GOT3 (cell line): ENCODE results near the gene SETX.

Experiments used
- DNase-seq: peaks from one replicate; lab custom pipeline; 2025; ENCODE audit warnings: mixed read lengths; lab: John Stamatoyannopoulos, UW

The SETX gene

DNA sequence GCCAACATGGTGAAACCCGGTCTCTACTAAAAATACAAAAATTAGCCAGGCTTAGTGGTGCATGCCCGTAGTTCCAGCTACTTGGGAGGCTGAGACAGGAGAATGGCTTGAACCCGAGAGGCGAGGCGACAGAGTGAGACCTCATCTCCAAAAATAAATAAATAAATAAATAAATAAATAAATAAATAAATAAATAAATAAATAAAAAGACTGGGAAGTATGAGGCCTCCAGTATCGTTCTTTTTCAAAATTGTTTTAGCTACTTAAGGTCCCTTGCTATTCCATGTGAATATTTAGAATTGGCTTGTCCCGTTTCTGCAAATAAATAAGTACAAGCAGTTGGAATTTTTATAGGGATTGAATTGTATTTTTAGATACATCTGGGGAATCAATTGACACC, 3.0 kb upstream of the SETX start:
- DNase-seq: no peak

DNA sequence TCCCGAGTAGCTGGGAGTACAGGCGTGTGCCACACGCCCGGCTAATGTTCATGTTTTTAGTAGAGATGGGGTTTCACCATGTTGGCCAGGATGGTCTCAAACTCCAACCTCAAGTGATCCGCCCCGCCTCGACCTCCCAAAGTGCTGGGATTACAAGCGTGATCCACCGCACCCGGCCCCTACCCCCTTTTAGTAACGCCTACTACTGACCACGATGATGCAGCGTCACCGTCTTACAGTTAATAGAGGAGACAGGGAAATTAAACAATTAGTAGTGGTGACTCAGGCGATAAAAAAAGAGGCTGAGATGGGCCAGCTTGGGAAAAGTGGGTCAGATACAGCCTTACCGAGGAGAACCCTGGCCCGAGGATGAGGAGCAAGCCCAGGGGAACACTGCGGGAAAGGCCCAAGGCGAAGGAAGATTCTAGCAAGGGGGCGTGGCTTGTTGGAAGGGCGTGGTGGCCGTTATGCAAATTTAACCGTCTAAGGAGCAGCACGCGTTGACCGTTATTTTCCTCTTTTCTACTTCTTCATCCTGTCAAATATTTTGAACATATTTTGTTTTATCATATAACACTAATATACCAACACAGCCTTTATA, 1.6 kb upstream of the SETX start:
- DNase-seq: no peak

DNA sequence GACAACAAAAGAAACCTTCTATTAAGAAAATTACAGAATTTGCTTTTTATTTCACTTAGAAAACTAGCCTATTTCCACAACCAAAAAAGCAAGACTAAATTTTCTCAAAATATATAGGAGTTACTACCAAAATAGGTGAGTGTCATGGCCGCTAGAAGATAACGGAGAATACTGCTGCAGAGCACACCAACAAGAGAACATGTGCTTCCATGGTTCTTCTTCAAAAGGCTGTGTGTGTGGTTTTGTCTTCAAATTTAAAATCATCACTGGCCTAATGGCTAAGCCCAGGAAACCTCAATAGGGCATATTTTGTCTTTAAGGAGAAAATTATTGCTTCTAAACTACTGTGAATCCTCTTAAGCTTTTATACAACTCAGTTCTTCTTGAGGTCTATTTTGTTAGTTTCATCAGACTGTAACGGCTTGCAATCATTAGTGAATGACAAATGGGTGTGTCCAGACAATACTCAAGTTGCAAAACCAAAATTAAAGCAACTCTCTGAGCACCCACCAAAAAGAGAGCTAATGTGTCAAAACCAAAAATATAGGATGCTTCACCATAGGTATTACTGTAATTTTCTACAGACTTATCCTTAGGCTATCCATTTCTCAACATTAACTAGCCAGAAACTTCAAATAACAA, 3.3 kb downstream of the SETX start:
- DNase-seq: no peak

DNA sequence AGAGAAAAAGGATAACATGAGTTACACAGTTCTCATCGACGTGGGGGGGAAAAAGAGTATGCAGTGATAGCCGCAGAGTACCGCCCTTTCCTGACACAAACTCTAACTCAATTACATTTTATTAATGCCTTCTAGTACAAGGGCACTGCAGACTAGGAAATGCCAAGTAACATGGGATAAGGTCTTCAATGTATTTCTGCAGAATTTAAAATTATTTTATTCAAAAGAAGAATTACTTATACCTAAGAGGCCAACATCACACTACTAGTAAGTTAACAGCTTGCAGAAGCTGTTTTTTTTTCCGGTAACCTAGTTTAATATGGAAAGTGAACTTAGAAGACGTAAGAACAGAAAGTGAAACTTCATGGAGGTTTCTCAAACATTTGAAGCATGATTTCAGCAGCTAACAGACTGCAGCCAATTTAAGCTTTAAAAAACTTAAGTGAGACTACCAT, 3.9 kb downstream of the SETX start:
- DNase-seq: no peak

DNA sequence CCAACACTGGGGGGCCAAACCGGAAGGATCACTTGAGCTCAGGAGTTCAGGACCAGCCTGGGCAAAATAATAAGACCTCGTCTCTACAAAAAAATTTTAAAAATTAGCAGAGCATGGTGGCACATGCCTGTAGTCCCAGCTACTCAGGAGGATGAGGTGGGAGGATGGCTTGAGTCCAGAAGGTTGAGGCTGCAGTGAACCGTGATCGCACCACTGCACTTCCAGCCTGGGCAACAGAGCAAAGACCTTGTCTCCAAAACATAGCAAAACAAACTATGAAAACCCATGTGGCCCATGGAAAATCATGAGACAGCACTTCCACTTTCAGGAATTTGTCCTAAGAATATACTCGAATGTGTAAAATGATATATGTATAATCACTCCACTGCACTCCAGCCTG, 6.1 kb downstream of the SETX start:
- DNase-seq: no peak

DNA sequence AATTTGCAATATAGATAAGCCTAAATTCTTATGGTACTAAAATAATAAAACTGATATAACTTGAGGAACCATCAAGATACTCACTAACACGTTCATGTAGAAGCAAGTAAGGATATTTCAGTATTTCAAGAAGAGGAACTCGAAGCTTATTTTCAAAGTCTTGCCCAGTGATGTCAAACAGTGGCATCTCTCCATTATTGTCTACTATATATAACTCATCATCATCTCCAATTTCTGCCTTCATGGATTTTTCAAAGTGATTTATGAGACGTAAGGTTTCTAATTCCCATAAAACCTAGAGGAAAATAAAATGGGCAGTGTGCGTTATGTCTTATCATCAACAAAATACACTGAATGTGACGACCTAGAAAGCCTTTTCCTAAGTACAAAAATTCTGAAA, 8.6 kb downstream of the SETX start:
- no peak for DNase-seq

DNA sequence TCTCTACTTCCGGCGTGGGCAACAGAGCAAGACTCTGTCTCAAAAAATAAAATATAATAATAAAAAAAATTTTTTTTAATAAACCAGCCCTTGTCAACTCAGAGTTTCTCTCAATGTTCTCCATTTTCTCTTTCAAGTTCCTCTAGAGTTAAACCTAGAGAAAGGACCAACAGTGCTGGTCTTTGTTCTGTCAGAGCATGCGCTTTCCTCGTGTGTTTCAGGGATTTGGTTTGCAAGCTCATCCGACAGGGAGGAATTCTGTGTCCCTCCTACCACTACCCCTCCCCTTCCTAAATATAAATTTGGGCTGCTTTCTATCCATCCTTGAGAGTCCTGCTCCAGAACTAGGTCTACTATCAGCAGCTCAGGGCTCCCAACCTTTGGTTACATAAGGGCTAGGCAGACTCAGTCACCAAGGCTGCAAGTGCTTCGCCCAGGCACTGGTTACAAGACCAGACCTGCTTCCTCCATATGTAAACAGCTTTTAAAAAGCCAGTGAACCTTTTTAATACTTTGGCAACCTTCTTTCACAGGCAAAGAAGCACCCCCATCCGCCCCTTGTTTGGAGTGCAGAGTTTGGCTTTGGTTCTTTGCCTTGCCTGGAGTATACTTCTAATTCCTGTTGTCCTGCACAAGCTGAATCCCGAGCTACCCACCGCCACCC, 13.5 kb downstream of the SETX start:
- no peak for DNase-seq

DNA sequence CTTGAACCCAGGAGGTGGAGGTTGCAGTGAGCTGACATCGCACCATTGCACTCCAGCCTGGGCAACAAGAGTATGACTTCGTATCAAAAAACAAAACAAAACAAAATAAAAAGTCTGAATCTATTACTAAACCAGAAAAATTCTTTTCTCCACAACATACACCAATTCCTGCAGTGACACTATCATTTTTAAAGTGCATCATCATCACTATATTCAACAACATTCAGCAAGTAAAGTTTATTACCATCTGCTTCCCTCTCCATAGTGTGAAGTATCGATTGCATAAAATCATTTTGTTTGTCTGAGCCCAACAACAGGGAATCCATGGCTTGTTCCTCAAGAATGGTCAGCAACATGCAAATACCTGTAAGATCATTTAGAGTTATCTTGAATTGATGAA, 20.4 kb downstream of the SETX start:
- no peak for DNase-seq

DNA sequence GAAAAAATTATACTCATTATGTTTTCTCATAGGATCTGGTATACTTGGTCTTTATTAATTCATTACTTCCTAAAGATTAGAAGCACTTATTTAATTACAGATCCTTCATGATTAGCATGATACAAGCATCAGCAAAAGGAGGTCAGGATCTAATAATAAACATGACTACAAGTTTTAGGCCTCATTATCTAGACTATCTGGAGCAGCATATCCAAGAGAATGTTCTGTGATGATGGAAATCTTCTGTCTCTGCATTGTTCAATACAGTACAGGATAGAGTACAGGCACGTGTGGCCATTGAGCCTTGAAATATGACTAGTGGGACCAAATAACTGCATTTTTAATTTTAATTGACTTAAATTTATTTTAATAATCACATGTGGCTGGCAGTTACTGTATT, 21.2 kb downstream of the SETX start:
- DNase-seq: no peak

DNA sequence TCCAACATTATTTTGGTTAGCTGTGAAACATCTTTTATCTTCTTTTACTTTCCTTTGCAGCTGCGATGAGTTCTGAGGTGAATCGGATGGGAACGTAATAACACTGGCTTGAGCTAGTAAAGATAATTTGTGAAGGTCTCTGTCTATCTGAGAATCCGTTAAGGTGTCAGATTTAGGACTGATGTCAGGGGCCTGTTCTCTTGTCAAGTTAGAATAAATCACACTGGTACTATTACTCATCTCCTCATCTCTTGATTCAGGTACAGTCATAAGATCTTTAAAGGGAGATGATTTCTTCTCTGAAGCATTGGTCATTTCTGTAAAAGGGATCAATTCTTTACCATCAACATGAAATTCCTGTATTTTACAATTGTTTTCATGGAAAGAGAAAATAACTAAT, 26.2 kb downstream of the SETX start:
- no peak for DNase-seq

DNA sequence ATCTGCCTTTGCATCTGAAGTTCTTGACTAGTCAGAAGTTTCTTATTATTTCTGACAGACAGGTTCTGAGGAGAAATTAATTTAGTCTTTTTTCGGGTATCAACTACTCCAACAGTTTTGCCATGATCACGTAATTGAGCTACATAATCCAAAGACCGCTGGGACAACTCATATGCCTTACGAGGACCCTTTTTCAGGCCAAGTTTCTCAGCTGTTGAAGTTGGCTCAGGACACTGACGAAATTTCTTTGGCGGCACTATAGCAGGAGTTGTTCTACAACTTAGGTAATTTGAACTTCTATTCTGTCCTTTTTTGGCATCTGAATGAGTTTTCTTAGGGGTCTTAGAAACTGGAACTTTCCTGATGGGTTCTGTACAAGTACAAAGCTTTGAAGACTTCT, 27.2 kb downstream of the SETX start:
- DNase-seq: no peak

DNA sequence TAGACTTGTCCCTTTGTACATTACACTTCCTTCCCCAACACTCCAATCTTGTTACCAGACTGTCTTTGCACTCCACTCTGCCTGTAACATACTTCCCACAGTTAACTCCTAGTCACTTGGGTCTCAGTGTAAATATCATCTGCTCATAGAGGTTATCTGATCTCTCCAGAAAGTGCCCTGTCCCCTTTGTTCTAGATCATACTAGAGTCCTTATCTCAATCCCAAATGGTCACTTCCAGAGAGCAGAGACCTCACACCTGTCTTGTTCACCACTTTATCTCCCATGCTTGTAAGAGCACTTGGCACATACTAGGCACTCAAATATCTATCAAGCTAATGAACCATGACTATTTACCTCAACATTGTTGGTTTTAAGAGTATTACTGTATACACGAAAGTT, 30.4 kb downstream of the SETX start:
- DNase-seq: no peak

DNA sequence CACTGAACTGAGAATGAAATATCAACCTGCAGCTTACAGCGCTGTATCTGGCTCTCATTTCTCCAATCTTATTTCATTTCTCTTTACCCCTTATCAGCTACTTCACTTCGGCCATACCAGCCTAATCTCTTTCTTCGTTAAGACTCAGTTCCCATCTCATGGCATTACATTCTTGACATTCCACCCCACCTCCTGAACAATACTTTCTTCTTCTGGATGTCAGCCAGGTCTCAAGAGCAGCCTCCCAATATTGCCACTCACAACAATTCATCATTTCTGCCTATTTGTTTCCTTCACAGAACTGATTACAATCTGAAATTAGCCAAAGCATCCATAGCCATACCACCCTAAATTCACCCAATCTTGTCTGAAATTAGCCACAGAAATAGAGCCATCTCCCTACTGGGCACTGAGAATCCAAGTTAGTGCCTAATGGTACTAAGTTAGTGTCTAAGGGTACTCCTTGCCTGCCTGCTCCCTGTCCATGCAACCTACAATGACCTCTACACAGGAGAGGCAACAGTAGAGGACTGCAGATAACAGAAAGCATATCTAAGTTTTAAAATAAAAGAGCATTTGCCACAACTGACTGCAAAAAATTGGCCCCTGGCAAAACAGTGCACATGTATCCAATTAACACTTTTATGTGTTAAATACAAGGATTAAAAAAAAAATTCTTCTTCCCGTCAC, 35.2 kb downstream of the SETX start:
- DNase-seq: no peak

DNA sequence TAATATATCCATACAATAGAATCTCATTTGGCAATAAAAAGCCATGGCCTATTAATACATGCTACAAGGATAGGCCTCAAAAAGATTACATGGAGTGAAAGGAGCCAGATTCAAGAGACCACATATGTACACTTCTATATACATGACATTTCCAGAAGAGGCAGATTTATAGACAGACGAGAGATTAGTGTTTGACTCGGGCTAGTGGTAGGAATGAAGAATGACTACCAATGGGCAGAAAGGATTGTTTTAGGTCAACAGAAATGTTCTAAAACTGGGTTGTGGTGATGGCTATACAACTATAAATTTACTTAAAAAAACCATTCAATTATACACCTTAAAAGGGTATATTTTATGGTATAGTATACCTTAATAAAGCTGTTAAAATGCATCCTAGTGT, 41.9 kb downstream of the SETX start:
- no peak for DNase-seq

DNA sequence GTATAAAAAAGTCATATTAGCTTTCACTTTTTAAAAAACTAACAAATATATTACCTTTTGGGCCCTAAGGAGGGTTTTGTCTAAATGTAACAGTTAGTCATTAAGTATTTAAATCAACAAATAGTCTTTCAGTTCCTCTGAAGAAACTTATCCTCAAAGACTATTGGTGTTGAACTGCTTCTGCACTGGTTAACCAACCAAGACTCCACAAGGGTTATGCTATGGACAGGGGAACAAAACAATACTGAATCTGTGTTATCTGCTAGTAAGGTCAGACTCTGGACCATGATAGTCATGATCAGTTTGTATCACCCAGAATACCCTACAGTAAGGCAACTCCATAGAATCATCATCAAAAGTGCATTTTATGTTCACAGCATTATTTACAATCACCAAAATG, 42.4 kb downstream of the SETX start:
- DNase-seq: no peak

DNA sequence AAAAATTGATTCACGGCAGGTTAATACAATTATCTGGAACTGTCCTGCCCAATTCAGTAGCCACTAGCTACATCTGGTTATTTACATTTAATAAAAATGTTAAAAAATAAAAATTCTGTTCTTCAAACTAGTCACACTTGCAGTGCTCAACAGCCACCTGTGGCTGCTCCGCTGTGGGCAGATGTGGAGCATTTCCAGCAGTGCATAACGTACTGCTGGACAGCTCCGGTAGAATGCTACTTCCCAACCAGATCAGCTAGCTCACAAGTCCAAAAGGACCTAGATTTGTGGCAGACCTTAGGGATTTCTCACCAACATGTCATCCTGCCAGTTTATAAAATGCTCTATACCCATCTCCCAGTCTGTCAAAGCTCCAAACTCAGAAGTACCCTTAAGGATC, 42.8 kb downstream of the SETX start:
- DNase-seq: no peak

DNA sequence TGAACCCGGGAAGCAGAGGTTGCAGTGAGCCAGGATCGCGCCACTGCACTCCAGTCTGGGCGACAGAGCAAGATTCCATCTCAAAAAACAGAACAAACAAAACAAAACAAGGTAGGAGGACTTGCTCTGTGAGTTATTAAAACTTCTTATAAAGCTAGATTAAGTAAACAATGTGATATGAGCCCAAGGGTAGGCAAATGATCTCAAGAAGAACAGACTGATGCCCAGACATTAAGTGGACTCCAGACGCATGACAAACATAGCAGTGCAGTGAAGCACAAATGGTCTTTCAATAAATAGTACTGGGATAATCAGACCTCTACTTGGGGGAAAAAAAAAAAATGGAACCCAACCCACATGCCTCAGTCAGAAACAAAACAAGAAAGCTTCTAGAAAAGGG, 45.7 kb downstream of the SETX start:
- no peak for DNase-seq

DNA sequence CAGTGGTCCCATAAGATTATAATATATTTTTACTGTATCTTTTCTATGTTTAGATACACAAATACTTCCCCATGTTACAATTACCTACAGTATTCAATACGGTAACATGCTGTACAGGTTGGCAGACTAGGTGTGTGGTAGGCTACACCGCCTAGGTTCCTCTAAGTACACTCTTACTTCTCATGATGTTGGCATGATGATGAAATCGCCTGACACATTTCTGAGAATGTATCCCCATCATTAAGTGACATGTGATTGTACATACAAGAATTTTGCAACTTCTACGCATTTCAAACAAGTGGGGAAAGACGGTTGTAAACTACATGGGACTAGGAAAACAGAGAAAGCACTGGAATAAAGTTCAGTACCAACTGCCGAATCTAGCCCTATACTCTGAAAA, 53.3 kb downstream of the SETX start:
- no peak for DNase-seq

DNA sequence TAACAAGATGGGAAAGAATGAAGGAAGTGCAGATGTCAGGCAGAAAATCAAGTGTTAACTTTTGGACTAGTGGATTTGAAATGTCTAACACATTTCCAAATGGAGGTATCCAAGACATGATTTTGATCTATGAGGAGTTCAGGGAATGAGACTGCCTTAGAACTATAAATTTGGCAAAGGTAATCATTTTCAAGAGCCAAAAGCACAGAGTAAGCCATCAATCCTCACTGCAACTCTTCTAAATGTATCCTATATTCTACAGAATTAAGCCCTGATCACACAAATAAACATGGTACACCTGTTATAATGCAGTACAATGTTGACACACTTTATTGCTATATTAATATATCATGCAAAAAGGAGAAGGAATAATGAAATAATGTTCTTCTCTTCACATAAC, 55.6 kb downstream of the SETX start:
- DNase-seq: no peak

DNA sequence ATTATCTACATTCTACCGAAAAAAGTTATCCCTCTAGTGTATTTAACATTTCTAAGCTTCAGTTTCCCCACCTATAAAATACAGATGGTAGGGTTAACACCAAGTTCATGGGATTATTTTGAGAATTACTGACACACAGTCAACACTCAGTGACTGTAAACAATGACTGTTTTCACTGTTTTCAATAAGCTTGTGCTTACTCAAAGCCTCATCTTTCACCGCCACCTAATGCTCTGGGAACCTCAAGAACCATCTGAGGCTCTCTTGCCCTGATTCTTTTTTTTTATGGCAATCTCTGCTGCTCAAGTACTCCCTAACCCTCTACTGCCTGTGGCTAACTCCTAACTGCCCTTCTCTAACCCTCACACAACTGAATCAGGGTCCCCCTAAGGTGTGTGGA, 59.6 kb downstream of the SETX start:
- DNase-seq: no peak

DNA sequence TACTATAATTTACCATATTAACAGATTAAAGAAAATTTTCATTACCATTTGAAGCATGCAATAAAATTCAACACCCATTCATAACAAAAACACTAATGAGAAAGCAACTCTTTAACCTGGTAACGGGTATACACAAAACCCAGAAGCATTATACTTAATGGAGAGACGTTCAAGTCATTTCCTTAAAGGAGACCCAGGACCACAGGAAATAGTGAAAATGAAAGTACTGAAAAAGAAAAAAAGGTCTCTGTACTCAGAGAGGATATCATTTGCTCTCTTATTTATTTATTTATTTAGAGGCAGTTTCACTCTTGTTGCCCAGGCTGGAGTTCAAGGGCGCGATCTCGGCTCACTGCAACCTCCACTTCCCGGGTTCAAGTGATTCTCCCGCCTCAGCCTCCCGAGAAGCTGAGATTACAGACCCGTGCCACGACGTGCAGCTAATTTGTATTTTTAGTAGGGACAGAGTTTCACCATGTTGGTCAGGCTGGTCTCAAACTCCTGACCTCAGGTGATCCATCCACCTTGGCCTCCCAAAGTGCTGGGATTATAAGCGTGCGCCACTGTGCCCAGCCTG, 61.6 kb downstream of the SETX start:
- no peak for DNase-seq

DNA sequence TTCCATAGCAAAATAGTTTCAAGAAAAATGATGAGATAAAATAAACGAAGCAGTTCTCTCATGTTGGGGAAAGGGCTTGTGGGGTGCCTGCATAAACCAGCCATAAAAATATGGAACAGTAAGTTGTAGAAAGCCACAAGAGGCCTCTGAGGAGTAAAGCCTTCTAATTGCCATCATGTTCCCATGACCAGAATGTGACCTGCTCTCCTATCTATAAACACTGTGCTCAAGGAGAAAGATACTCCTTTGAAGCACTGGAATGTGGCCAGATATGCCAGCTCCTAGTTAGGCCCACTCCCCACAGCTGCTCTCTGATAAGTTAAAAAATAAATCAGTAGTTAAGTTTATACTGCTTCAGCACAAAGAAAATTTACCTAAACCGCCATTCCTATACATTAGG, 65.8 kb downstream of the SETX start:
- no peak for DNase-seq

DNA sequence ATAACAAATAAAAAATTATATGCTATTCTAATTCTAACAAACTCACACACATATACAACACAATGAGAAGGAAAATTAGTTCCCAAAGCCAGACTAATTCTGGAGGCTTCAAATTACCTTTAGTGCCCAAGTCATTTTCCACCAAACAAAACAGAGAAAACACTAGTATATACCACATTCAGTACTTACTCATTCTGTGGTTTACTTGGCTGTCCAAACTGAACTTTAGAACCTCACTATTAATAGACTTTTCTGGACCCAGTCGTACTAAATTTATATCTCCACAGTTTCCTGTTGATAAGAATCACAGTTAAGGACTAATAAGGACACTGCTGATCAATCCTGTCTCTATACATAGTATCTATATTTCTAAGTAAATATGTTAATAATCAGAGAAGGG, 66.4 kb downstream of the SETX start:
- DNase-seq: no peak
